GM10266 (cell line): ENCODE measurements around the gene HS6ST2.

Source experiments
- DNase-seq: peaks from one replicate; pipeline ENCODE4 v3.0.0; 2012; ENCODE audit errors: extremely low spot score
- TF ChIP-seq, protein P1 (sequence below): IDR thresholded peaks from 2 replicates; pipeline ENCODE4 v1.5.1; 2012; ENCODE audit warnings: mild to moderate bottlenecking, low read depth; ENCODE audit not compliant: control insufficient read depth, insufficient read depth; ENCODE audit errors: missing control alignments

HS6ST2 gene

DNA sequence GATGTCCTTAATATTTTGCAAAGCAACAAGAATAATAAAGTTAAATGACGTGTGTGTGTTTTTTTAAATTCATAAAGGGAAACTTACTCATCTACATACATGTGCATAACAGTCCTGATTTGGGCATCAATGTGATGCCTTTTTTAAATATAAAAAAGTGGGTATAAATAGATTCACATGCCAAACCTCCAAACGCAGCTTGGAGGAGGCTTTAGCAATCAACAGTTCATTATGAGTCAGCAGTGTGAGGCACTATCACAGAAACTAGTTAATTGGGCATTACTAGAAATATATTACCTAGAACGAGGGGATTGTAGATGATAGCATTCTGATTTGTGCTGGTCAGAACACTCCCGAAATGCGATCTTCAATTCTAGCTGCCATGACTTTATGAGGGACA lies 115.1 kb downstream of the HS6ST2 start:
- no peak for DNase-seq
- TF ChIP-seq, protein P1, sequence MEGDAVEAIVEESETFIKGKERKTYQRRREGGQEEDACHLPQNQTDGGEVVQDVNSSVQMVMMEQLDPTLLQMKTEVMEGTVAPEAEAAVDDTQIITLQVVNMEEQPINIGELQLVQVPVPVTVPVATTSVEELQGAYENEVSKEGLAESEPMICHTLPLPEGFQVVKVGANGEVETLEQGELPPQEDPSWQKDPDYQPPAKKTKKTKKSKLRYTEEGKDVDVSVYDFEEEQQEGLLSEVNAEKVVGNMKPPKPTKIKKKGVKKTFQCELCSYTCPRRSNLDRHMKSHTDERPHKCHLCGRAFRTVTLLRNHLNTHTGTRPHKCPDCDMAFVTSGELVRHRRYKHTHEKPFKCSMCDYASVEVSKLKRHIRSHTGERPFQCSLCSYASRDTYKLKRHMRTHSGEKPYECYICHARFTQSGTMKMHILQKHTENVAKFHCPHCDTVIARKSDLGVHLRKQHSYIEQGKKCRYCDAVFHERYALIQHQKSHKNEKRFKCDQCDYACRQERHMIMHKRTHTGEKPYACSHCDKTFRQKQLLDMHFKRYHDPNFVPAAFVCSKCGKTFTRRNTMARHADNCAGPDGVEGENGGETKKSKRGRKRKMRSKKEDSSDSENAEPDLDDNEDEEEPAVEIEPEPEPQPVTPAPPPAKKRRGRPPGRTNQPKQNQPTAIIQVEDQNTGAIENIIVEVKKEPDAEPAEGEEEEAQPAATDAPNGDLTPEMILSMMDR = no peak

DNA sequence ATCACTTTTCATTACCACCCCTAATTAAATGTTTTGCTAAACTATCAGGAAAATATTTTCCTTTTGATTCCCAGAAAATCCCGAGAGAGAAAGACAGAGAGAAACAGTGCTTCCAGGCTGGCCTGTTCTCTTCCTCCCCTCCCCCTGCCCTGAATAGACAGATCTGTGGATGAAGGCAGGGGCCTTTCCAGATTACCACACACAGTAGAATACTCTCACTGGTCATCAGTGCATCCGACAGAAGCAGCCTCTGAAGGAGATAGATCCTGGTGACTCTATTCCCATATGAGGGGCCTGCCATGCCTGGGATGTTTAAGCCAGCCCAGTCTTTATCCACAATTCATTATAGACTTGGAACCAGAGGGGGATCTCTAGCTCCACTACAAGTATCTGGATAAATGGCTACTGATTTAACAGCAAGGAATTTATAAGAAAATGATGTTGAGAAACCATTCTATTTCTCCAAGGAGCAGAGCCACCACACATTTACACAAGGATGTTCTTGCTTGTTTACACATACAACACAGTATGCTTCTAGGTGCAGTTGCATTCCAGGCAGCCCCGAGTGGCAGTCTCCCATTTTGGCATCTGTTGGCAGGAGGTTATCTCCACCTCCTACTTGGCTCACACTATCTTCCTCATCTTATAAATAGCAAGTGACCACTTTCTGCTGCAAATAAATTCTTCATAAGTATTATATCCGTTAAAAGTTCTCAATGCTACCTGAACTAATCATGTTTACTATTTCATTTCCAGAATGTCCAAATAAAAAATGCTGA lies 115.8 kb downstream of the HS6ST2 start:
- no peak for DNase-seq
- TF ChIP-seq, protein P1 = no peak

DNA sequence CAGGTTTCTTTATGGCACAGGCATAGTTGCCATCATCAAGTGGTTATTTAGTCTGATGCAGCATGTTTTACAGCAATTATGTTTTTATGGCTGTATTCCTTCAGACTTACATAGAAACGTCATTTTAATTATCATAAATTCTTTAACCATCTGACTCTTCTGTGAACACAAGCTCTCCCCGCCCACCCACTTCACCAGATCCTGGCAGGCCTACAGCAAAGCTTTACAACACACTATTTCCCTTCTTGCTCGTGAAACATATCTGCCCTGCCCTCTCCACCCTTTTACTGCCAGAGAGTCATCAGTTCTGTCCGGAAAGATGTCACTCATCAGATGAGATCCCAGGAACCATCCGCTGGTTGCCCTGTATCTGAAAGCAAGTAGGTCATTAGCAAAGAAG lies 120.5 kb downstream of the HS6ST2 start:
- DNase-seq = no peak
- TF ChIP-seq, protein P1 = no peak

DNA sequence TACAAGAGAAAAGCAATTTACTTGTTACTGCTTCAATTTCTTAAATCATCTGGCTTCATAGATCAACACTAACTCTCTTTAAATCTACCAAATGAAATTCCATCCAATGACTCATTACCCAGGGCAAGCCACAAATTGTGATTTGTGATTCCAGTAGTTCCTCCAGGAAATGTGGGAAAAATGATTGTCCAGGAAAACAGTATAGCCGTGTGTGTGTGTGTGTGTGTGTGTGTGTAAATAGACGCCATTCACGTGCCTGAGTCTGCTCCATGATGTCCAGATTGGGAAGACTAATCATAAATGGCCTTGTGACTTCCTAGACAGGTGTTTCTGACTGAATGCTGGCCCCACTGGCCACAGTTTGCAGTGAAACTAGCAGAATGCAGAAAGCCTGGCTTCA lies 121.3 kb downstream of the HS6ST2 start:
- TF ChIP-seq, protein P1 = no peak
- no peak for DNase-seq

DNA sequence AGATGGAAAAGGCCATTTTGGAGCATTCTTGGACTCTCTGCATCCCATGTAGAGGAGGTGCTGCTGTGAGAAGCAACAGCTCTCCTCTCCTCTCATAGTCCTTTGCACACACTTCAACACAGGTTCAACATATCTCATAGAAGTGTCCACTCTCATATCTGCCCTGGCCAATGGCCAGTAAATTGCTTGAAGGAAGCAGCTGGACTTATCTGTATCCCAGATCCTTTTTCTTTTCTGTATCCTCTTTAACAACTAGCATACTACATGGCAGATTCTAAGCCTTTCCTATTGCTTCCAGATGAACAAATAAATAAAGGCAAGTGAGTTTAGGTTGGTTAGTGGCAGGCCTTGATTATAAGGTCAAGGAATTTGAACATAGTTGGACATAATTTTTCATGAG lies 122.0 kb downstream of the HS6ST2 start:
- TF ChIP-seq, protein P1 = no peak
- no peak for DNase-seq

DNA sequence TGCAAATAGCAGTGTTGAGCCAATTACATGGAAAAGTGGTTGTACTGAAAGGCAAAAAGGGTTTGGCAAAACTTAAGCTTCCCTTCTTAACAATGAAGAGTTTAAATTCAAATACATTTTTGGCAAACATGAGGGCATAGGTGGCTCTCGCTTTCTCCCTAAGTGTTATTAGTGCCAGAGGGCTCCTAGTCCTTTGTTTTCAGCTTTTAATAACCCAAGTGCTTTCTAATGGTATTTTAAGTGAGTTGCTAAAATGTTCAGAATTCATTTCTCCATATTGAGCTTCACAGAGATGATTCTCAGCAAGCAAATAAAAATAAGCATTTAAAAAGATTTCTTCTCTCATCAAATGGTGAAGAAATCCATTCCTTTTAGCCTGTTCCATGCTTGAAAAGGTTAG lies 123.7 kb downstream of the HS6ST2 start:
- no peak for DNase-seq
- TF ChIP-seq, protein P1 = no peak

DNA sequence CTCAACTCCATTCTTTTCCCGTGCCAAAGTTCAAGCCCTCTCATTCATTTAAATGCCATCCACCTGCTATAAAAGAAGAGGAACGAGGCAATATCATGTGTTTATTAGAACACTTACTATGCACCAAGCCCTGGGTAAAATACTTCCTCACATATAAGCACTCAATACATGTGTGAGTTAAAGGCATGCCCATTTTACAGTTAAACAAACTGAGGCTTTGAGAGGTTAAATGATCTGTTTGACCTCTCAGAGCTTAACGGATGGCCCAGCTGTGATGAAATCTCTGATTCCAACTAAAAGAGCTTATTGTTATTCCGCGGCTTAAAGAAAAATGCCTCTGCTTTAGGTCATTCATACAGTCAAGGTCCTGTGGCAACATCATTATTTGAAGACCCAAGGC lies 124.3 kb downstream of the HS6ST2 start:
- TF ChIP-seq, protein P1 = no peak
- DNase-seq = no peak
